GM06990 (cell line): ENCODE results near the gene KLK8.
"Not testable (repeated sequence)": the region's sequence is repeated elsewhere in the genome, so short reads cannot be mapped to it uniquely, and the experiment has no call there.

Experiments used
- DNase-seq: peaks from one replicate; pipeline ENCODE4 v3.0.0-alpha.2; 2011; ENCODE audit not compliant: insufficient read length; ENCODE audit errors: extremely low read depth
- H3K27me3 ChIP-seq: replicated peaks from 2 replicates; pipeline ENCODE4 v1.6.0; 2011; ENCODE audit warnings: low read length; ENCODE audit not compliant: control insufficient read depth, insufficient read depth
- H3K36me3 ChIP-seq: 2 replicates; pipeline ENCODE4 v1.5.1; 2011; ENCODE audit warnings: low read length; ENCODE audit not compliant: control insufficient read depth, insufficient read depth
- H3K4me3 ChIP-seq: replicated peaks from 2 replicates; pipeline ENCODE4 v1.5.1; 2011; ENCODE audit warnings: low read depth, mild to moderate bottlenecking, control low read depth, low read length
- TF ChIP-seq, protein P1 (sequence below): IDR thresholded peaks from 2 replicates; pipeline ENCODE4 v1.5.1; 2011; ENCODE audit warnings: low read length, control low read depth, mild to moderate bottlenecking, inconsistent platforms; ENCODE audit not compliant: insufficient read depth, poor library complexity, severe bottlenecking

KLK8 gene

DNA sequence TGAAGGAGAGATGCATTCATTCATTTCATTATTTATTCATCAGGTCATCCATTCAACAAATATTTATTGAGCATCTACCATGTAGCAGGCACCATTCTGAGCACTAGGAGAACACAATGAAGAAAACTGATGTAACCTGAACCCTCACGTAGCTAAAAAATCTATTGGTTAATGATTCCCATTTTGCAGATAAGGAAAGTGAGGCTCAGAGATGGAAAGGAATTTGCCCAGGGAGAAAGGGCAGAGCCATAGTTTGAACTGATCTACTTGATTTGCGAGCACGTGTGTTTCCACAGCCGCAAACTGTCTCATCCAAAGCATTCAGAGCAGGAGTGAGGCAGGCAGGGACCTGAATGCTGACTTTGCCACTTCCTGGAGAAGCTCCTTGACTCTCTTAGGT is 2.7 kb downstream of the KLK8 start:
- Histone ChIP-seq H3K27me3 (0 out of 2 replicates have a peak, but pooled peaks cover 1% of the 10 kb centered on the region), H3K36me3 (no peaks in the 10 kb centered on the region), H3K4me3 (no peak overlapping the region)
- no peak for DNase-seq
- TF ChIP-seq, protein P1, sequence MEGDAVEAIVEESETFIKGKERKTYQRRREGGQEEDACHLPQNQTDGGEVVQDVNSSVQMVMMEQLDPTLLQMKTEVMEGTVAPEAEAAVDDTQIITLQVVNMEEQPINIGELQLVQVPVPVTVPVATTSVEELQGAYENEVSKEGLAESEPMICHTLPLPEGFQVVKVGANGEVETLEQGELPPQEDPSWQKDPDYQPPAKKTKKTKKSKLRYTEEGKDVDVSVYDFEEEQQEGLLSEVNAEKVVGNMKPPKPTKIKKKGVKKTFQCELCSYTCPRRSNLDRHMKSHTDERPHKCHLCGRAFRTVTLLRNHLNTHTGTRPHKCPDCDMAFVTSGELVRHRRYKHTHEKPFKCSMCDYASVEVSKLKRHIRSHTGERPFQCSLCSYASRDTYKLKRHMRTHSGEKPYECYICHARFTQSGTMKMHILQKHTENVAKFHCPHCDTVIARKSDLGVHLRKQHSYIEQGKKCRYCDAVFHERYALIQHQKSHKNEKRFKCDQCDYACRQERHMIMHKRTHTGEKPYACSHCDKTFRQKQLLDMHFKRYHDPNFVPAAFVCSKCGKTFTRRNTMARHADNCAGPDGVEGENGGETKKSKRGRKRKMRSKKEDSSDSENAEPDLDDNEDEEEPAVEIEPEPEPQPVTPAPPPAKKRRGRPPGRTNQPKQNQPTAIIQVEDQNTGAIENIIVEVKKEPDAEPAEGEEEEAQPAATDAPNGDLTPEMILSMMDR = no peak

DNA sequence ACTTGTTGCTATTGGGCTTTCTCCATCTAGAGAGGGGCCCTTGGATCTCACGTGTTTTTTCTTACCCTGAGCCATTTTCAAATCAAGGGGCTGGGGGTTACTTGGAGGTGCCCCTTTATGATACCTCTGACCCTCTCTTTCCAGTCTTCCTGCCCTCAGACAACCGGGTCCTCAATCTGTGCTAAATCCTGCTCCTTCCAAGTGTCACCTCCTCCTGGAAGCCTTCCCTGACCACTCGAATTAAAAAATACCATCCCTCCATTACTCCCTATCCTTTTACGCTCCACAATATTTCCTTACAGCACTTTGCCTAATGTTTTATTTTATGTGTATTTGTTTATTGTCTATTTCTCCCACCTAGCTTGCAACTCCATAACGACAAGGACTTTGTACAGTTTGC is 3.3 kb downstream of the KLK8 start:
- no peak for DNase-seq
- H3K4me3 ChIP-seq = no peak overlapping the region
- H3K36me3 ChIP-seq = no peaks in the 10 kb centered on the region
- H3K27me3 ChIP-seq = 0 out of 2 replicates have a peak, but pooled peaks cover 1% of the 10 kb centered on the region
- TF ChIP-seq, protein P1 = no peak

DNA sequence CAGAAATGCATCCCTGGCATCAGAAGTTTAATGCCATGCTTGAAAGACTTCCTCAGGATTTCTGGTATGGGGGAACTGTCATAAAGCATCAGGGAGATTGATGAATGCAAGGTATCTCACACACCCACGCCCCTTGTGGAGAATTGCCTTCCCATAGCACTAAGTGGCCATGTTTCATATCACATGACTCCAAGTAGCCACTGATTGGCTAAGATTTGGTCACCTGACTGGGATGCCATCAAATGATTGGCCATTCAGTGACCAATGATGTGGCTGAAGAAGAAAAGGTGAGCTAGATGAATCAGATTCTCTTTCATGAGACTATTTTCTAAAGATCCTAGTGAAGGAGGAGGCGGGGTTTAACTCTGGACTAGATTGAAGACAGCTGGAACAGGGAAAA is 7.3 kb downstream of the KLK8 start:
- no peak for DNase-seq
- TF ChIP-seq, protein P1 = no peak
- H3K36me3 ChIP-seq = no peaks in the 10 kb centered on the region
- peaks cover 1% of the 10 kb centered on the region; the same call in 1 of the 2 replicates for H3K27me3 ChIP-seq
- H3K4me3 ChIP-seq = no peak overlapping the region

DNA sequence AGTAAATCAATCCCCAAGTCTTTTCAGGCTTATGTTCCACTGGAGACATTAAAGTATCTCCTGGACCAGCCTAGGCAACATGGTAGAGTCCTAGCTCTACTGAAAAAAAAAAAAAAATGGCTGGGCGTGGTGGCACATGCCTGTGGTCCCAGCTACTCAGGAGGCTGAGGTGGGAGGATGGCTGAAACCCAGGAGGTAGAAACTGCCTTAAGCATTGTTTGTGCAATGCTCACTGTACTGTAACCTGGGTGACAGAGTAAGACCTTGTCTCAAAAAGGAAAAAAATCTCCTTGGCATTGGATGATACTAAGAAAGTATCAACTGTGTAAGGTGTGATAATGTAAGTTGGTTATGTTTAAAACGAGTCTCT is 8.8 kb downstream of the KLK8 start:
- no peak overlapping the region for H3K4me3 ChIP-seq
- H3K27me3 ChIP-seq = no peaks in the 10 kb centered on the region; the same call in 1 of the 2 replicates
- TF ChIP-seq, protein P1 = no peak
- no peaks in the 10 kb centered on the region for H3K36me3 ChIP-seq
- DNase-seq = no peak

DNA sequence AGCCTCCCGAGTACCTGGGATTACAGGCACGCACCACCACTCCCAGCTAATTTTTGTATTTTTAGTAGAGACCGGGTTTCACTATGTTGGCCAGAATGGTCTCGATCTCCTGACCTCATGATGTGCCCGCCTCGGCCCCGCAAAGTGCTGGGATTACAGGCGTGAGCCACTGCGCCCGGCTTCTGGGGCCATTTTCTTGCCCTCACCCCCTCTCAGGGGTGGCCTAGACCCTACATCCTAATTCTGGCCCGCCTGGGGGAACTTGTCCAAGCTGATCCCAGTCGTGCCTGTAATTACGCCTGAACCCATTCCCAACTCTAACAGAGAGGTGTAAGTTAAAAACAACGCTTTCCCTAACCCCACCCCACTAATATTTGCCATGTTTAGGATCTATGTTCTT is 17.0 kb downstream of the KLK8 start:
- H3K36me3 ChIP-seq, H3K4me3 ChIP-seq, H3K27me3 ChIP-seq, DNase-seq: not testable (repeated sequence)

DNA sequence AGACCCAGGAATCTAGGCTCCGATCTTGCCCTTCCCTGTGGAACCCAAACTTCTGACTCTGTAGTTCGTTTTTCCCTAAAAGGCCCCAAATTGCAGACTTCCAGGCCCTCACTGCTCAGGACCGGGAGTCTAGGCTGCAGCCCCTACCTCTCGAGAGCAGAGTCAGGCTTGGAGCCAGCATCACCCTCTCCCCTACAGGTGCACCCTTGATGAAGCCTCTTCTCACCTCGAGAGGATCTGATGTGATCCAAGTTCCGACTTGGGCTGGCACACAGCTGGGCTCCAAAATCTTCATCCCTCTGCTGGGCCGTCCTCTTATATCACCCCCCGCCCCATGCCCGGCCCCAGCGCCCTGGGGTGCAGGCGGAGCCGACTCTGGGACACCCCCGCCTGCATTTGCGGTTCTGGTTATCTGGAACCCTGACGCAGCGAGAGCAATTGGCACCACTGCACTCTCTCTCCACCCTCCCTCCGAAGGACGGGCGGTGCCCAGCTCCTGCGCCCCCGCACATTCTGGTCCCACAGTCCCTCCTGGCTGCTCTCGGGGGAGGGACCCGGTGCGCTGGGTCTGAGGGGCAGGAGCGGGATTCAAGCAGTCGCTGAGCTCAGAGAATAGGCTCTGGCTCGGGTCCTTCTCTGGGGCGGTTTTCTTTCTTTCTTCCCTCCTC is 17.6 kb downstream of the KLK8 start, which contains the start of gene KLK7:
TSS of gene KLK7 (minus strand) at position 293 of the 668 bp plus-strand sequence. CDS start 1,518 bp downstream, outside the sequence.
- Histone ChIP-seq H3K27me3 (no peaks in the 10 kb centered on the region), H3K36me3 (no peaks in the 10 kb centered on the region), H3K4me3 (no peak within 1 kb of the TSS)
- TF ChIP-seq, protein P1 = no peak
- no peak for DNase-seq
